ENCODE measurements around the gene FAM216B. TPM values are rescaled to one million over a fixed set of nuclear protein-coding genes. Genes with fewer than 3 reads are reported as not detected.

Gene FAM216B
- total and polyA plus RNA-seq, 2 of the 13 experiments (the other 11 are each of a cell fraction or from before 2014, with no cell fraction given), result not detected

DNA sequence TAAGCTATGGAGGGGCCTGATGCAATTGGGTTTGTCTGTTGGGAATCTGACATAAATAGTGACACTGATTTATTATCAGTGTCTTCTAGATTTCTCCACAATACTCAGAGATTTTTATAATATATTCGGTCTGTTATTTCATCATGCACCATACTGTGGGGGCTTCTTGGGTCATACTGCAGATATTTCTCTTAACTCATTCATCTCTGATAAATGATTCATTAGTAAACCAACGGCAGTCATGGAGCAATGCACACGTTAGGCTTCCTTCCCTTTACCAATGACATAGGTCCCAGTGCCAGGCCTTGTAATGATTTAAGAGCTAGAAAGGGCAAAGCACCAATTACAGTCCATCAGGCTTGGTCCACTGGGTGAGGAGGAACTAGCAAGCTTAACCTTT, 53.6 kb downstream of the FAM216B start (continued):
- TF ChIP-seq, protein P1, sequence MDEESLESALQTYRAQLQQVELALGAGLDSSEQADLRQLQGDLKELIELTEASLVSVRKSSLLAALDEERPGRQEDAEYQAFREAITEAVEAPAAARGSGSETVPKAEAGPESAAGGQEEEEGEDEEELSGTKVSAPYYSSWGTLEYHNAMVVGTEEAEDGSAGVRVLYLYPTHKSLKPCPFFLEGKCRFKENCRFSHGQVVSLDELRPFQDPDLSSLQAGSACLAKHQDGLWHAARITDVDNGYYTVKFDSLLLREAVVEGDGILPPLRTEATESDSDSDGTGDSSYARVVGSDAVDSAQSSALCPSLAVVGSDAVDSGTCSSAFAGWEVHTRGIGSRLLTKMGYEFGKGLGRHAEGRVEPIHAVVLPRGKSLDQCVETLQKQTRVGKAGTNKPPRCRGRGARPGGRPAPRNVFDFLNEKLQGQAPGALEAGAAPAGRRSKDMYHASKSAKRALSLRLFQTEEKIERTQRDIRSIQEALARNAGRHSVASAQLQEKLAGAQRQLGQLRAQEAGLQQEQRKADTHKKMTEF (CRISPR knock-in tag; IDR thresholded peaks at IDR 0.05), result no peak
- TF ChIP-seq ZBTB7B (CRISPR knock-in tag; IDR thresholded peaks at IDR 0.05) (no peak), ZNF569 (CRISPR knock-in tag; IDR thresholded peaks at IDR 0.05; ENCODE audit: borderline replicate concordance) (no peak), ZNF816 (CRISPR knock-in tag; IDR thresholded peaks at IDR 0.05; ENCODE audit: borderline replicate concordance) (no peak), FLYWCH1 (CRISPR knock-in tag; IDR thresholded peaks at IDR 0.05) (no peak)
- TF ChIP-seq, protein P2, sequence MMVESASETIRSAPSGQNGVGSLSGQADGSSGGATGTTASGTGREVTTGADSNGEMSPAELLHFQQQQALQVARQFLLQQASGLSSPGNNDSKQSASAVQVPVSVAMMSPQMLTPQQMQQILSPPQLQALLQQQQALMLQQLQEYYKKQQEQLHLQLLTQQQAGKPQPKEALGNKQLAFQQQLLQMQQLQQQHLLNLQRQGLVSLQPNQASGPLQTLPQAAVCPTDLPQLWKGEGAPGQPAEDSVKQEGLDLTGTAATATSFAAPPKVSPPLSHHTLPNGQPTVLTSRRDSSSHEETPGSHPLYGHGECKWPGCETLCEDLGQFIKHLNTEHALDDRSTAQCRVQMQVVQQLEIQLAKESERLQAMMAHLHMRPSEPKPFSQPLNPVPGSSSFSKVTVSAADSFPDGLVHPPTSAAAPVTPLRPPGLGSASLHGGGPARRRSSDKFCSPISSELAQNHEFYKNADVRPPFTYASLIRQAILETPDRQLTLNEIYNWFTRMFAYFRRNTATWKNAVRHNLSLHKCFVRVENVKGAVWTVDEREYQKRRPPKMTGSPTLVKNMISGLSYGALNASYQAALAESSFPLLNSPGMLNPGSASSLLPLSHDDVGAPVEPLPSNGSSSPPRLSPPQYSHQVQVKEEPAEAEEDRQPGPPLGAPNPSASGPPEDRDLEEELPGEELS (CRISPR knock-in tag; IDR thresholded peaks at IDR 0.05), result no peak

DNA sequence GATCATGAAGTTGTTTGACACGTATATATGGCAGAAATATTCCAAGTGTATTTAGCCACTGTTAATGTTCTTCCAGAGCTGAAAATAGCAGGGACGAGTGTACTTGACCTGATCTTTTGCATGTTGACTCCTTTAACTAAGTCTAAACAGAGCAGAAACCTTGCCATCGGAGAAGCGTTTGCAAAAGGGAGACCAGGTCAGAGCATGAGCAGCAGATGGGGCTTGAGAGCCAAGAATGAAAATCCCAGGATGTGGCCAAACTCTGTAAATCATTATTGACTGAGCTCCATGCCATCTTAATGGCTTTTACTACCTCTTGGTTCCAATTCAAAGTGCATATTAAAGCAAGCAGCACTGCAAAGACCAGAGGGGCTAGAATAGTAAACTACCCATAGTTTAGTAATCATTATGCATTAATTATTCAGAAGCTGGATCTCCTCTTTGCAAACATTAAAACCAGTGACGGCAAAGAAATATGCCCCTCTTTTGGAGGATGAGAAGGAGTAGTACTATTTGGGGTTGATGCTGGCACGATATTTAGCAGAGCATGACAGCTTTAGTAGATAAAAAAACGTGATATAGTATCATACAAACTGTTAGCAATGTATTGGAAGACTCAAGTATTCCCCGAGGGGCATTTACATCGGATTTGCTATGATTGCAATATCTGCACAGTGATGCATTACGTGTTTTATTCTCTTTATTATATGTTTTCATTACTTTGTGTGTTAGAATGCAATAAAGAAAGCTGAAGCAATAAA, 55.7 kb downstream of the FAM216B start:
- H3K4me3 ChIP-seq (replicated peaks in 1 of 3; ENCODE audit: insufficient read depth in 1 of 3, low read depth in 2 of 3, low read length in 3 of 3), result no peak overlapping the region
- ATAC-seq, result no peak
- 21% methylated on average over 10 of the region's 10 CpGs for WGBS (ENCODE audit: low lambda C conversion rate)
- H3K36me3 ChIP-seq (replicated peaks in 1 of 2; ENCODE audit: control insufficient read depth in 1 of 2, insufficient read depth in 2 of 2, low read length in 2 of 2), result no peaks in the 10 kb centered on the region
- ChIA-PET POLR2A (no interaction called here), CTCF (ENCODE audit: low intra/inter-chr PET ratio, low total read pairs) (no interaction called here)
- H4K20me1 ChIP-seq (ENCODE audit: insufficient read depth, low read length), result no peaks in the 10 kb centered on the region
- H3K27ac ChIP-seq (ENCODE audit: extremely low read length, insufficient read depth, low read length), result no peak overlapping the region
- no peaks in the 10 kb centered on the region for H3K79me2 ChIP-seq (ENCODE audit: insufficient read depth, low read length)
- H3K27me3 ChIP-seq (ENCODE audit: control insufficient read depth in 1 of 2, insufficient read depth in 2 of 2, low read length in 2 of 2), result no peaks in the 10 kb centered on the region
- no TSS peak for BruUV-seq (replicated peaks)
- in situ Hi-C loops (cut with HindIII; ENCODE audit: extremely low pct_ligation_motif_present, low pct_unique_long_range_greater_than_20kb), result no loop called here
- H3K4me1 ChIP-seq (ENCODE audit: insufficient read depth, low read length), result peaks cover 8% of the 10 kb centered on the region
- H3K9ac ChIP-seq (ENCODE audit: insufficient read depth, low read depth, low read length), result no peak overlapping the region
- intact Hi-C loops (cut with micrococcal nuclease; ENCODE audit: unreplicated experiment), result no loop called here
- no peaks in the 10 kb centered on the region for H3K9me3 ChIP-seq (ENCODE audit: low read length)
- TF ChIP-seq, protein P2 (CRISPR knock-in tag; IDR thresholded peaks at IDR 0.05), result no peak
- TF ChIP-seq STAG1 (CRISPR knock-in tag; IDR thresholded peaks at IDR 0.05), result peak; percentile 34; the same call in 1 of the 2 replicates
- TF ChIP-seq, protein P3, sequence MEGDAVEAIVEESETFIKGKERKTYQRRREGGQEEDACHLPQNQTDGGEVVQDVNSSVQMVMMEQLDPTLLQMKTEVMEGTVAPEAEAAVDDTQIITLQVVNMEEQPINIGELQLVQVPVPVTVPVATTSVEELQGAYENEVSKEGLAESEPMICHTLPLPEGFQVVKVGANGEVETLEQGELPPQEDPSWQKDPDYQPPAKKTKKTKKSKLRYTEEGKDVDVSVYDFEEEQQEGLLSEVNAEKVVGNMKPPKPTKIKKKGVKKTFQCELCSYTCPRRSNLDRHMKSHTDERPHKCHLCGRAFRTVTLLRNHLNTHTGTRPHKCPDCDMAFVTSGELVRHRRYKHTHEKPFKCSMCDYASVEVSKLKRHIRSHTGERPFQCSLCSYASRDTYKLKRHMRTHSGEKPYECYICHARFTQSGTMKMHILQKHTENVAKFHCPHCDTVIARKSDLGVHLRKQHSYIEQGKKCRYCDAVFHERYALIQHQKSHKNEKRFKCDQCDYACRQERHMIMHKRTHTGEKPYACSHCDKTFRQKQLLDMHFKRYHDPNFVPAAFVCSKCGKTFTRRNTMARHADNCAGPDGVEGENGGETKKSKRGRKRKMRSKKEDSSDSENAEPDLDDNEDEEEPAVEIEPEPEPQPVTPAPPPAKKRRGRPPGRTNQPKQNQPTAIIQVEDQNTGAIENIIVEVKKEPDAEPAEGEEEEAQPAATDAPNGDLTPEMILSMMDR (CRISPR knock-in tag; IDR thresholded peaks at IDR 0.05), result 0 out of 2 replicates have a peak, but pooled peaks have one; percentile 8
- no peak for TF ChIP-seq ZNF224 (CRISPR knock-in tag; IDR thresholded peaks at IDR 0.05)
- no peak overlapping the region for H2AFZ ChIP-seq (ENCODE audit: low read length)
- FAIRE-seq, result no peak
- no peak overlapping the region for H3K4me2 ChIP-seq (ENCODE audit: low read depth, low read length)
- DNase-seq (ENCODE audit: low spot score), result no peak

All from HepG2 (cell line).